Nucleus accumbens (tissue), 56 donors: ENCODE measurements around the gene PTK6.

Source experiments
- DNase-seq, 56 donors: peaks; one replicate each; lab custom pipeline; 2025; lab: John Stamatoyannopoulos, UW

Gene PTK6

GRCh38 chr20:63545814-63546213 lies 8.6 kb upstream of the PTK6 start:
- no peak for DNase-seq

GRCh38 chr20:63544958-63545516 lies 7.9 kb upstream of the PTK6 start:
- DNase-seq: no peak

GRCh38 chr20:63544241-63544957 lies 7.2 kb upstream of the PTK6 start:
- no peak for DNase-seq

GRCh38 chr20:63543733-63544132 lies 6.6 kb upstream of the PTK6 start:
- DNase-seq: no peak

GRCh38 chr20:63543131-63543530 lies 6.0 kb upstream of the PTK6 start:
- no peak for DNase-seq

GRCh38 chr20:63542696-63543095 lies 5.5 kb upstream of the PTK6 start:
- no peak for DNase-seq

GRCh38 chr20:63542031-63542559 lies 4.9 kb upstream of the PTK6 start:
- no peak for DNase-seq

- no peak for DNase-seq
Measured at GRCh38 chr20:63541371-63541770, 4.2 kb upstream of the PTK6 start.

- DNase-seq: peak in 21 of 56 donors; percentile 8 to 49 (median 26)
Measured at GRCh38 chr20:63540417-63541186, 3.4 kb upstream of the PTK6 start.

GRCh38 chr20:63539441-63540370 lies 2.5 kb upstream of the PTK6 start:
- DNase-seq: no peak

GRCh38 chr20:63539092-63539430 lies 1.9 kb upstream of the PTK6 start:
- no peak for DNase-seq

GRCh38 chr20:63538204-63539091 lies 1.3 kb upstream of the PTK6 start:
- DNase-seq: no peak

- peak in 48 of 56 donors; percentile 7 to 81 (median 44) for DNase-seq
Measured at GRCh38 chr20:63537525-63538203, 488 bp upstream of the PTK6 start.

- DNase-seq: no peak
Measured at GRCh38 chr20:63536241-63536977, 767 bp downstream of the PTK6 start.

- no peak for DNase-seq
Measured at GRCh38 chr20:63534831-63535651, 2.1 kb downstream of the PTK6 start.

- DNase-seq: no peak
Measured at GRCh38 chr20:63534427-63534830, 2.7 kb downstream of the PTK6 start.

GRCh38 chr20:63533871-63534393 lies 3.2 kb downstream of the PTK6 start:
- DNase-seq: no peak
